Measurements from ENCODE around the gene KIF11. TPM values are rescaled to one million over a fixed set of nuclear protein-coding genes. Genes with fewer than 3 reads are reported as not detected.
"Not testable (repeated sequence)": the region's sequence is repeated elsewhere in the genome, so short reads cannot be mapped to it uniquely, and the experiment has no call there.

Gene KIF11
- total RNA-seq, 1 donor from 2014 or later: 3.2 TPM

DNA sequence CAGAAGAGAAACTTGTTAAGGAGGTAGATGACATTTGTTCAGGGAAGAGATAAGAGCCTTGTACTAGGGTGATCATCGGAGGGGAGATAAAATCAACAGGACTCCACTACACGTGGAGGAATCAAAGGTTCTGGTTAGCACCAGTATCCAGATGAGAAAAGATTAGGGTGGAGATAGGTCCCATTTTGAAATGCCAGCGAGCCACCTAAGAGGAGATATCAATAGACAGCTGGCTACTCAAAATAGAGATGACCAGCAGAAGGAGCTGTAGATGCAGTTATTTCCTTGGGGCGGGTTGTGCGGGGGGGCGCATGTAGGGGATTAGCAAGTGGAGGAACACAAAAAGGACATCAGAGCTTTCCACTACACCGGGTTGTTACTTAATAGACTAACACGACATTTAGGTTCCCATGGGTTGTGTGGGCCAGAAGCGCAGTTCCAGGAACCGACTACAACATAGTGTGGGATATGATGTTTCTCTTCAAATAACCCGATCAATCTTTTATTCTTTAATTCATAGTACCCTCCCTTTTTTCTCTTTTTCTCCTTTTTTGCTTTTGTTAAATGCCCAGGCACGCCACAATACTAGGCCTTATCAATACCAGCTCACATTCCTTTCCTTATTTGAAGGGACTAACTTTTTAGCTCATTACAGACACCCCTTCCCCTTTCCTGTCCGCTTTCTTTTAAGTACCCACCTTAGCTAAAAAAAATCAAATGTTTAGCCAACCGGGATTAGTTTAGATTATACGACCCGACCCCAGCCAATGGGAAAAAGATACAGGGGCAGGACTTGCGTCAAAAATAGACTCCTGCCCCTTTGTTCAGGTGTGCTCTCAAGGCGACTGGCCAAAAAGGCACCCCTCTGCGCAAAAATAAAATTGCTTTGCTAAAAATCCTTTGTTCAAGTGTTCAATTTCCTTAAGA lies 2.0 kb upstream of the KIF11 start:
- peak; percentile 38 to 76 for DNase-seq (ENCODE audit: low read depth in 2 of 2)

- peak; percentile 78 to 96 for DNase-seq (ENCODE audit: low read depth in 2 of 2)
These were observed 1.3 kb upstream of the KIF11 start for GRCh38 chr10:92591550-92592022.

- peak in 1 of 2 donors; percentile 35 for DNase-seq (ENCODE audit: low read depth in 2 of 2)
These were observed 974 bp downstream of the KIF11 start for GRCh38 chr10:92593619-92594588.

GRCh38 chr10:92595505-92595904 lies 2.6 kb downstream of the KIF11 start:
- no peak for DNase-seq (ENCODE audit: low read depth in 2 of 2)

GRCh38 chr10:92598321-92598720 lies 5.4 kb downstream of the KIF11 start:
- no peak for DNase-seq (ENCODE audit: low read depth in 2 of 2)

- peak in 1 of 2 donors; percentile 3 for DNase-seq (ENCODE audit: low read depth in 2 of 2)
These were observed 11.9 kb downstream of the KIF11 start for GRCh38 chr10:92604841-92605240.

GRCh38 chr10:92615515-92615914 lies 22.6 kb downstream of the KIF11 start:
- no peak for DNase-seq (ENCODE audit: low read depth in 2 of 2)

GRCh38 chr10:92619368-92619767 lies 26.4 kb downstream of the KIF11 start:
- DNase-seq (ENCODE audit: low read depth in 2 of 2): no peak

- no peak for DNase-seq (ENCODE audit: low read depth in 2 of 2)
These were observed 35.0 kb downstream of the KIF11 start for GRCh38 chr10:92627845-92628480.

DNA sequence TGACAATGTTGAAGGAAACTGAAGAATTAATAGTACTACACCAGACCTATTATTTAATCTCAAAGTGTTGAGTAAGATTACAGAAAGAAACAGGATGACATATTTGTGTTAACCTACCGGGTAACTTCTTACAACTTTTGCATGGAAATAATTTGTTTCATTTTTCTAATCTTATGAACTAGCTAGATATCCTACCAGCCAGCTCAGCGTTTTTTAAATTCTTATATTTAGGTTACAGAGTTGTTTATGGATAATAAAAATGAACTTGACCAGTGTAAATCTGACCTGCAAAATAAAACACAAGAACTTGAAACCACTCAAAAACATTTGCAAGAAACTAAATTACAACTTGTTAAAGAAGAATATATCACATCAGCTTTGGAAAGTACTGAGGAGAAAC lies 37.0 kb downstream of the KIF11 start:
- no peak for DNase-seq (ENCODE audit: low read depth in 2 of 2)

DNA sequence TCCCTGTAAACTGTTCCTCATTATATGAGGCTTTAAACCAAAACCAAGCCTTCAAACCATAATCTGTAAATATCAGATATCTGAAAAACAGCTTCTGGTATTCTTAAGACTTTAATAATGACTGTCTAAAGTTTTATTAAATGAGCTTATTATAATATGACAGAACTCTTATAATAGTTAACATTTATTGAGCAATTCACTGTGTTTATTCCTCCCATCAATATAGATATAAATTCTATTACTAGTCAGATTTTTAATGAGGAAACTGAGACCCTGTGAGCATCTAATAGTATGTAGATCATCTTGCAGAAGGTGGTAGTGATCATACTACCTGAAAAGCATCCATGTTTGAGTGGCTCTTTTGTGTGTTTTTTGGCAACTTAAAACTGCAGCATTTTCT lies 45.1 kb downstream of the KIF11 start:
- DNase-seq (ENCODE audit: low read depth in 2 of 2): no peak

DNA sequence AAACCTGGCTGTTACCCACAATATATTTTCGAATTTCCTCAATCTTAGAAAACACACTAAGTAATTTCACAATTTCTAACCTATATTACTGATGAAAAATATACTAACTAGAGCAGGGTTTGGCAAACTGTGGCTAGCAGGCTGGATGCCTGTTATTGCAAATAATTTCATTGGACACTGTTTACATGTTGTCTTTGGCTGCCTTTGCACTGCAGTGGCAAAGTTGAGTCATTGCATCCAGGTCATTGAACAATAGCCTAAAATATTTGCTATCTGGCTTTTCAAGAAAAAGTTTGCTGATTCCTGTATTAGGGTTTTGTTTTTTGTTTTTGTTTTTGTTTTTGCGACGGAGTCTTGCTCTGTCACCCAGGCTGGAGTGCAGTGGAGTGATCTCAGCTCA lies 47.2 kb downstream of the KIF11 start:
- DNase-seq (ENCODE audit: low read depth in 2 of 2): peak; percentile 75 to 94

DNA sequence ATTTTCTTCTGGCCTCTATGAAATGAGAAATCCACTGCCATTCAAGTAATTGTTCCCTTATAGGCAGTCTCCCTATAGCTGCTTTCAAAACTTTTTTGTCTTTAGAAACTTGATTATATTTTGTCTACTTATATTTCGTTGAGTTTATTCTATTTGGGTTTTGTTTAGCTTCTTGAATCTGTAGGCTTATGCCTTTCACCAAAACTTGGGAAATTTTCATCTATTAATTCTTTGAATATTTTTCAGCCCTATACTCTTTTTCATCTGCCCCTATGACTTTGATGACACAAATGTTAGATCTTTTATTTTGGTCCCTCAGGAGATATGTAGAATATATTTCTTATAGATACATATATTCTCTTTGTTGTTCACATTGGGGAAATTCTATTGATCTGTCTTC lies 48.6 kb downstream of the KIF11 start:
- no peak for DNase-seq (ENCODE audit: low read depth in 2 of 2)

GRCh38 chr10:92644921-92645320 lies 52.0 kb downstream of the KIF11 start:
- no peak for DNase-seq (ENCODE audit: low read depth in 2 of 2)

- not testable (repeated sequence) for DNase-seq (ENCODE audit: low read depth in 2 of 2)
These were observed 57.9 kb downstream of the KIF11 start for GRCh38 chr10:92650864-92651263.

- no peak for DNase-seq (ENCODE audit: low read depth in 2 of 2)
These were observed 62.5 kb downstream of the KIF11 start for GRCh38 chr10:92655426-92655825.

DNA sequence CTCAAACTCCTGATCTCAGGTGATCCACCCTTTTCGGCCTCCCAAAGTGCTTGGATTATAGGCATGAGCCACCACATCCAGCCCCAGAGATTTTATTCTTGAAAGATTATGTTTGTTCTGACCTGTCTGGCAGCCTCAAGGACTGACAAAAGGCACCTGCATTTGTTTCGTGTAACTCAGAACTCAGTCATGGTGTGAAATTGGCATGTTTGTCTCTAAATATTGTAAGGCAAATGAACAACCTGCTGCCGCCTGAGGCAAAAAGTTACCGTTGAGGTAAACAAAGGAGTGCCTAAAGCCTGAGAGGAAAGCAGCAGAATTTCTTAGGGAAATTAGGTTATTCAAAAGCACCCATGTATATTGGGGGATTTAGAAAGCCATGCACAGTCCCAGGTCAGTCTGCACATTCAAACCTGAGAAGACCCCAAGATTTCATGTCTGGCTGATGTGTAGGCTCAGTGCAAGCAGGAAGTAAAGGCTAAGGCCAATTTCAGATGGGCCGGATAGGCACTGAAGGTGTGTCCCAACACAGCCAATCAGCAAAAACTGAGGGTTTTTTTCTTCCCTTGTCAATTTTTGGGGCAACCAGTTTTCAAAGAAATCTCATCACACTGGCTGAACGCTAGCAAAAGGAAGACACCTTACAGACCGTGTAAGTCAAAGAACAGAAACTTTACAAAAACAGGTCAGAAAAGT lies 63.5 kb downstream of the KIF11 start:
- no peak for DNase-seq (ENCODE audit: low read depth in 2 of 2)

GRCh38 chr10:92657024-92657423 lies 64.1 kb downstream of the KIF11 start:
- no peak for DNase-seq (ENCODE audit: low read depth in 2 of 2)

DNA sequence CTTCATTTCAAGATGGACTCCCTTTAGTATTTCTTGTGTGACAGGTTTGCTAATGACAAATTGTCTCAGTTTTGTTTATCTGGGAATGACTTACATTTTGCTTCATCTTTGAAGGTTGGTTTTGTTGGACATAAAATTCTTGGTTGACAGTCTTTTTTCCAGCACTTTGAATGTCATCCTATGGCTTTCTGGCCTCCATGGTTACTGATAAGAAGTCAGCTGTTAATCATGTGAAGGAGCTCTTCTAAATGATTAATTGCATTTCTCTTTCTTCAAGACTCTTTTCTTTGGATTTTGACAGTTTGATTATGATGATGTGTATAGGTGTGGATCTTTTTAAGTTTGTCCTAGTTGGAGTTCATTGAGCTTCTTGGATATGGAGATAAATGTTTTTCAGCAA lies 69.9 kb downstream of the KIF11 start:
- peak; percentile 2 to 5 for DNase-seq (ENCODE audit: low read depth in 2 of 2)

- DNase-seq (ENCODE audit: low read depth in 2 of 2): no peak
These were observed 71.4 kb downstream of the KIF11 start for GRCh38 chr10:92664322-92664721.

DNA sequence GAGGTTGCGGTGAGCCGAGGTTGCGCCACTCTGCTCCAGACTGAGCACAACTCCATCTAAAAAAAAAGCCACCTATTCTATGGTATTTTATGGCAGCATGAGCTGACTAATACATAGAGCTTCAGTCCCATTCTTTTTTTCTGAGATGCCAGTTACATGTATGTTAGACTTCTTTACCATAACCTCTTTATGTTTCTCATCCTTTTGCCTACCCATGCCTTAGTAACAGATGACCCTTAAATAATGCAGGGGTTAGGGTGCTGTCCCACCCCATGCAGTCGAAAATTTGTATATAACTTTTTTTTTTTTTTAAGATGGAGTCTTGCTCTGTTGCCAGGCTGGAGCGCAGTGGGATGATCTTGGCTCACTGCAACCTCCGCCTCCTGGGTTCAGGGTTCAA lies 74.1 kb downstream of the KIF11 start:
- DNase-seq (ENCODE audit: low read depth in 2 of 2): no peak
